Measurements from ENCODE around the gene ACP3. TPM values are rescaled to one million over a fixed set of nuclear protein-coding genes. Genes with fewer than 3 reads are reported as not detected.
A peak's percentile ranks its signal among the peaks of the same experiment; 100 is the strongest.

Gene ACP3
- total and polyA plus RNA-seq, 2 donors (not counting 1 experiment from before 2014, with no cell fraction given), result 3.5 to 25.3 TPM

GRCh38 chr3:132346841-132347736 is 29.9 kb downstream of the ACP3 start:
- Histone ChIP-seq H3K27ac (ENCODE audit: insufficient read depth, low read length) (no peak overlapping the region), H3K4me3 (replicated peaks in 1 of 4; ENCODE audit: control extremely low read depth in 1 of 4, insufficient read depth in 1 of 4, low read depth in 3 of 4, low read length in 4 of 4) (no peak overlapping the region), H3K4me2 (ENCODE audit: extremely low read depth, insufficient read depth, low read length) (no peak overlapping the region), H3K9me3 (ENCODE audit: control insufficient read depth, insufficient read depth, low read depth, low read length) (no peaks in the 10 kb centered on the region), H3K4me1 (ENCODE audit: control insufficient read depth, extremely low read depth, insufficient read depth, low read length) (no peaks in the 10 kb centered on the region), H3K27me3 (ENCODE audit: control insufficient read depth, insufficient read depth, low read length) (no peaks in the 10 kb centered on the region), H4K20me1 (ENCODE audit: control insufficient read depth, extremely low read depth, insufficient read depth, low read length) (no peaks in the 10 kb centered on the region), H3K79me2 (ENCODE audit: control insufficient read depth, insufficient read depth, low read length) (no peaks in the 10 kb centered on the region), H3K36me3 (ENCODE audit: control insufficient read depth, insufficient read depth, low read length) (no peaks in the 10 kb centered on the region), H3K9ac (ENCODE audit: insufficient read depth, low read length) (no peak overlapping the region), H2AFZ (ENCODE audit: low read length) (no peak overlapping the region)
- DNase-seq (ENCODE audit: low read depth in 2 of 2), result peak in 1 of 2 donors; percentile 91
- TF ChIP-seq EZH2 (IDR thresholded peaks at IDR 0.05; ENCODE audit: low read length, missing control alignments), result no peak
- TF ChIP-seq, protein P1, sequence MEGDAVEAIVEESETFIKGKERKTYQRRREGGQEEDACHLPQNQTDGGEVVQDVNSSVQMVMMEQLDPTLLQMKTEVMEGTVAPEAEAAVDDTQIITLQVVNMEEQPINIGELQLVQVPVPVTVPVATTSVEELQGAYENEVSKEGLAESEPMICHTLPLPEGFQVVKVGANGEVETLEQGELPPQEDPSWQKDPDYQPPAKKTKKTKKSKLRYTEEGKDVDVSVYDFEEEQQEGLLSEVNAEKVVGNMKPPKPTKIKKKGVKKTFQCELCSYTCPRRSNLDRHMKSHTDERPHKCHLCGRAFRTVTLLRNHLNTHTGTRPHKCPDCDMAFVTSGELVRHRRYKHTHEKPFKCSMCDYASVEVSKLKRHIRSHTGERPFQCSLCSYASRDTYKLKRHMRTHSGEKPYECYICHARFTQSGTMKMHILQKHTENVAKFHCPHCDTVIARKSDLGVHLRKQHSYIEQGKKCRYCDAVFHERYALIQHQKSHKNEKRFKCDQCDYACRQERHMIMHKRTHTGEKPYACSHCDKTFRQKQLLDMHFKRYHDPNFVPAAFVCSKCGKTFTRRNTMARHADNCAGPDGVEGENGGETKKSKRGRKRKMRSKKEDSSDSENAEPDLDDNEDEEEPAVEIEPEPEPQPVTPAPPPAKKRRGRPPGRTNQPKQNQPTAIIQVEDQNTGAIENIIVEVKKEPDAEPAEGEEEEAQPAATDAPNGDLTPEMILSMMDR (conservative IDR thresholded peaks at IDR 0.05 in 1 of 2, IDR thresholded peaks at IDR 0.05 in 1 of 2; ENCODE audit: low read depth in 1 of 2, low read length in 2 of 2), result no peak

GRCh38 chr3:132347811-132348210 is 30.6 kb downstream of the ACP3 start:
- no peak for DNase-seq (ENCODE audit: low read depth in 2 of 2)
- Histone ChIP-seq H3K79me2 (ENCODE audit: control insufficient read depth, insufficient read depth, low read length) (no peaks in the 10 kb centered on the region), H3K27me3 (ENCODE audit: control insufficient read depth, insufficient read depth, low read length) (no peaks in the 10 kb centered on the region), H4K20me1 (ENCODE audit: control insufficient read depth, extremely low read depth, insufficient read depth, low read length) (no peaks in the 10 kb centered on the region), H2AFZ (ENCODE audit: low read length) (no peak overlapping the region), H3K27ac (ENCODE audit: insufficient read depth, low read length) (no peak overlapping the region), H3K36me3 (ENCODE audit: control insufficient read depth, insufficient read depth, low read length) (no peaks in the 10 kb centered on the region), H3K4me2 (ENCODE audit: extremely low read depth, insufficient read depth, low read length) (no peak overlapping the region), H3K4me3 (replicated peaks in 1 of 4; ENCODE audit: control extremely low read depth in 1 of 4, insufficient read depth in 1 of 4, low read depth in 3 of 4, low read length in 4 of 4) (no peak overlapping the region), H3K9ac (ENCODE audit: insufficient read depth, low read length) (no peak overlapping the region), H3K4me1 (ENCODE audit: control insufficient read depth, extremely low read depth, insufficient read depth, low read length) (no peaks in the 10 kb centered on the region), H3K9me3 (ENCODE audit: control insufficient read depth, insufficient read depth, low read depth, low read length) (no peaks in the 10 kb centered on the region)
- TF ChIP-seq, protein P1 (conservative IDR thresholded peaks at IDR 0.05 in 1 of 2, IDR thresholded peaks at IDR 0.05 in 1 of 2; ENCODE audit: low read depth in 1 of 2, low read length in 2 of 2), result no peak

GRCh38 chr3:132348531-132348930 is 31.3 kb downstream of the ACP3 start:
- H3K79me2 ChIP-seq (ENCODE audit: control insufficient read depth, insufficient read depth, low read length), result no peaks in the 10 kb centered on the region
- H3K4me3 ChIP-seq (replicated peaks in 1 of 4; ENCODE audit: control extremely low read depth in 1 of 4, insufficient read depth in 1 of 4, low read depth in 3 of 4, low read length in 4 of 4), result no peak overlapping the region
- no peak for TF ChIP-seq EZH2 (IDR thresholded peaks at IDR 0.05; ENCODE audit: low read length, missing control alignments)
- TF ChIP-seq, protein P1 (conservative IDR thresholded peaks at IDR 0.05 in 1 of 2, IDR thresholded peaks at IDR 0.05 in 1 of 2; ENCODE audit: low read depth in 1 of 2, low read length in 2 of 2), result no peak
- H3K4me2 ChIP-seq (ENCODE audit: extremely low read depth, insufficient read depth, low read length), result no peak overlapping the region
- no peak overlapping the region for H3K27ac ChIP-seq (ENCODE audit: insufficient read depth, low read length)
- H3K4me1 ChIP-seq (ENCODE audit: control insufficient read depth, extremely low read depth, insufficient read depth, low read length), result no peaks in the 10 kb centered on the region
- H2AFZ ChIP-seq (ENCODE audit: low read length), result no peak overlapping the region
- H3K9me3 ChIP-seq (ENCODE audit: control insufficient read depth, insufficient read depth, low read depth, low read length), result no peaks in the 10 kb centered on the region
- no peaks in the 10 kb centered on the region for H3K36me3 ChIP-seq (ENCODE audit: control insufficient read depth, insufficient read depth, low read length)
- H4K20me1 ChIP-seq (ENCODE audit: control insufficient read depth, extremely low read depth, insufficient read depth, low read length), result no peaks in the 10 kb centered on the region
- no peaks in the 10 kb centered on the region for H3K27me3 ChIP-seq (ENCODE audit: control insufficient read depth, insufficient read depth, low read length)
- no peak overlapping the region for H3K9ac ChIP-seq (ENCODE audit: insufficient read depth, low read length)
- DNase-seq (ENCODE audit: low read depth in 2 of 2), result no peak

All from fibroblast of lung (primary cell).